SKM-1 (cell line): Measurements from ENCODE around the gene ATP10B.

Source experiments
- DNase-seq: peaks from one replicate; lab custom pipeline; 2025; ENCODE audit not compliant: unreplicated experiment; lab: John Stamatoyannopoulos, UW

The ATP10B gene

DNA sequence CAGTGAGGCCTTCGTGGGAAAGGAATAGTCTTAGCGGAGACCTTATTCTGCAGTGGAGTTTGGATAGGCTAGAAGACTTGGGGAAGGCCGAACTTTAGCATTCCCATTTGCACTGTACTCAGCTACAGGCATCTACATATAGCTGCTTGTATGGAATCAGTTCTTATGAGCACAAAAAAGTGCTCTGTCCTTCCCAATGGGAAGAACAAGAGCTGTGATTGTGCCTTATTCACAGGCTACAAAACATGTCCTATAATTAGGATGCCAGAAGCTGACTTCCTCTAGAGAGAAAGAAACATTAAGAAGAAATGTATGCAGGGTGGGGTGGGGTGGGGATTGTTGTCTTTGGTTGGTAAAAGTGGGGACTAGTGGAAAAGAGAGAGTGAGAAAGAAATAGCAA lies 154.7 kb downstream of the ATP10B start:
- no peak for DNase-seq

DNA sequence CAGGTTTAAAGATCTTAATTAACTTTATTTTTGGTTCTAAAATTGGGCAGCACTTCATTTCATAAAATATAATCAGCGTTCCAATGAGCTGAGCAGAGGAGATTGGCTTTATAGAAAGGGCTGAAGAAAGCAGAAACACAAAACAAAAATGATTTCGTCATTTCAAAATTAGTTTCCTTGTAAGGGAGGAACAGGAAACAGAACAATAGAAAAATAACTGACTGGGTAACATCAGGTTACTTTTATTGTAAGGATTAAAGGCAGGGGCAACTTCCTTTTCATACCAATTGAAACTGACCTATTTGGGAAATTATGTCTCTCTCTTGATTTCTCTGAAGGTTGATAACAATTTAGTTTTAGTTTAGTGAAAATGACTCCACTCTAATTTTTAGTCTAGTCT lies 157.1 kb downstream of the ATP10B start:
- no peak for DNase-seq

DNA sequence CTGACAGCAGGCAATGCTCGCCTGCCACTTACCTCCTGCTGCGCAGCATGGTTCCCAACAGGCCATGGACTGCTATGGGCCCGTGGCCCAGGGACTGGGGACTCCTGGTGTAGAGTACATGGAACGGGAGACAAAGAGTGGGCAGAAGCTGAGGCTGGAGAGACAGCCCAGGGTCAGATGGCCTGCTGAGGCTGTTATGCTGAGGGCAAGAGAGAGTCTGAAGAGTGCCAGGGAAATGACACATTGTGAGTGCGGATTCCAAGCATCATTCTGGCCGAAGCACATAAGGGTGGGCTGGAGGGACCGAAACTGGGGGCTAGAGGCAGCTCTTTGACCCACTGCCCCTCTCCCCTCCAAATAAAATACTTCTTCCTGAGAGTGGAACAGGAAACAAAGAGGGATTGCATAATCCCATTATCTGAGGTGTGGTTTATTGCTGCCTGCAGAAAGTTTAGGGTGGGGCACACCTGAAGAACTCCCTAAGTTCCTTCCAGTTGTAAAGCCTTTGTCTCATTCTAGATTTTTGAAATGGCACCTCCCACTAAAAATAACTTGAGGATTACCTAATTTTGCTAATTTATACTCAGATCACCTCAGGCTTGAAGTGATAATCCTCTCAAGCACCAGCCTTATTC lies 158.1 kb downstream of the ATP10B start:
- no peak for DNase-seq

DNA sequence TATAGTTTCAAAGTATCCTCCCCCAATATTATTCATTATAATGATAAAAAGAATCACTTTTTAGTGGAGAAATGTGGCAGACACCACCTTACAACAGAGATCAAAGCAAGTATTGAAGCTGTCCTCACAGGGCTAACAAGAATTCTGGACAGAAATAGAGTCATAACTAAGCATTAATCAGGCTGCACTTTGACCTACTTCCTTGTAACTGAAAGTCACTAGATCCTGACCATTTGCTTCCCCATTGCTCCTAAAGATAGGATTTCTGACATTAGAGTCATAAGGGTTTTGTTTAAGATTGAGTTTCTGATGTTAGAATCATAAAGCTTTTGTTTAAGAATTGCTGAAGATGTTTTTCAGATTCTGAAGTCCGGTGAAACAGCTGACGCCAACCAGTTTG lies 159.7 kb downstream of the ATP10B start:
- DNase-seq = no peak

DNA sequence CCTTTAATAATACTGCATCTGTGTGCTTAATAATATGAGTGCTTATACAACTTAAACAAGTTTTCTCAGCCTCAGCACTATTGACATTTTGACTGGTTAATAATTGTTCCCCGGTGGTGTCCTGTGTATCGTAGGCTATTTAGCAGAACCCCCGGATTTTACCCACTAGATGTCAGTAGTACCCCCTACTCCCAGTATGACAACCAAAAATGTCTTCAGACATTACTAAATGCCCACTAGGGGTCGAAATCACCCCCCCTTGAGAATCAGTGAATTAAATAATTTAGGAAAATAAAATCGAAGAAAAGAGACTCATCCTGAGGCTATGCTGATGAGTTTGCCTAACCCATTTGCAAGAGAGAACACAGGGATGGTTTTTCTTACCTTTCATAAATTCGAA lies 166.3 kb downstream of the ATP10B start:
- peak; percentile 22 for DNase-seq

DNA sequence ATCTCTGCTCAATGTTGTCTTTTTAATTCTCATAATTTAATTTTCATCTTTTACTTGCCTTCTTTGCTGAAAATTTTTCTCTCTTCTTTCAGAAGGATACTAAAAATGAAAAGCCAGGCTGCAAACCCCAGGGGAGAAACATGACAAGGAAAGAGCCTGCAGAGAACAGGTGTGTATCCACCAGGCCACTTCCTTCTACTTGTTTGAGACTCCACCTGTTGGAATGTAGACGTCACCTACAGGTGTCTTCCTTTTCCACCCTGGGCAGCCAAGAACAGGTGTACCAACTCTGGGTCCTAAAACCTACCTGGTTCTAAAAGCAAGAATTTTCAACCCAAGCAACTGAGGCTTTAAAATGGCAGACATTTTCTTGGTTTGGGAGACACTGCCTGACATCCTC lies 166.8 kb downstream of the ATP10B start:
- DNase-seq = no peak

DNA sequence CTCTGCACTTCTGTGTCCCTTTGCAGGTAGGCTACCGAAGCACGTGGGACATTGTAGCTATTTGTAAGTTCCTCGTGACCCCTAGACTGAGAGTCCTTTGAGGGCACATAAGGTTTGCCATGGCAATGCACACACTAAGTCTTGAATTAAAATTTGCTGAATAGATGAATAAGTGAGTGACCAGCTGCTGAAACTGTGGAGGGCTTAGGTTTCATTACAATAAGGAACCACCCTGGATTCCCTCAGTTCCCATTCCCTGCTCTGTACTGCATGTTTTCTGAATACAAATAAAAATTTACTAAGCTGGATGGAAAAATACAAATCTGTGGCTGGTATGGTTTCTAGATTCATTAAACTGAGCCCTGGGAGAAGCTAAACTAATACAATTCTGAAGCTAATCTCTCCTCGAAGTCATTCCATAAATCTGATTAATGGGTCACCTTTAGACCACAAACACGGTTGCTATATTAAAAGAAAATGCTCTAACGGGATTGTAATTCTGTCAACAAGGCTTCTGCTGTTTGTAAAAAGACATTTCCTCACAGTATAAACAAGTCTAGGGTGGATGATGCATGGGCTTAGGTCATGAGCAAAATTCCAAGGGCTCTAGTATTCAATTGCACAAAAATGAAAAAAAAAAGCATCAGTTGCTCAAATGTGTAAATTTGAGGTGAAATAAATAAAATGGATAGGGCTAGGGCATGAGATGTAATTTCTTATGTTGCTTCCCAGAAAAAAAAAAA lies 172.3 kb downstream of the ATP10B start:
- no peak for DNase-seq

DNA sequence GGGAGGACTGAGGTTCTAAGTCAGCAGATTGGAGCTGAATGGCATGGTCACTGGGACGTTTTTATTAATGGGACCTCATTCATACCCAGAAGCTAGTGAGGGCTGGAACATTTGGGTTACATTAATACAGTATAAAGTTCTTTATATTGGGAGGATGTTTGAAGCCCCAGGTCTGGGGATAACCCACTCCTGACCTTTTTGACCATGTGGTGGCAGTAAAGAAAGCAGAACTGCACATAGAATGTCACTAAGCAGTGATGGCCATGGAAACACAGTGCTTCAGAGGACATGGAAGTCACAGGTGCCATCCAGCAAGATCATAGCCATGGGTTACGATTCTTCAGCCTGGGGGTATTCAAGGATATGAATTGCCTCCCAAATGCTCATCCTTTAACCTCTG lies 176.0 kb downstream of the ATP10B start:
- DNase-seq = no peak

DNA sequence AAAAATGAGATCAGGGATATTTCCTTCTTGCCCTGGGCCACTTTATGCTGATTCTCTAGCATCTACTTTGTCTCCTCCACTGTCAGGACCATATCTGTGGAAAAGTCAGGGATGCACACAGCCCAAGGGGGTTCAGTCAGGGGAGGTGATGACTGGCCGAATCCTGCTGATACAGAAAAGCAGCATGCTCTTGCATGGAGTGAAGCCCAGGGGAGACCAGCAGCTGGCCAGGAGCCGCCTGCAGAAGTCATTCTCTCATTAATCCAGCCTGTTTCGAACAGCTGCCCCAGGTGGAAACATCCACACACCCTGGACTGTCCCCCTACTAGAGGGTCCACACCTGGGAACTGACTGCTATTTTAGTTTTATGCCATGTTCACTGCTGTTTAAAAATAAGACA lies 177.1 kb downstream of the ATP10B start:
- no peak for DNase-seq

DNA sequence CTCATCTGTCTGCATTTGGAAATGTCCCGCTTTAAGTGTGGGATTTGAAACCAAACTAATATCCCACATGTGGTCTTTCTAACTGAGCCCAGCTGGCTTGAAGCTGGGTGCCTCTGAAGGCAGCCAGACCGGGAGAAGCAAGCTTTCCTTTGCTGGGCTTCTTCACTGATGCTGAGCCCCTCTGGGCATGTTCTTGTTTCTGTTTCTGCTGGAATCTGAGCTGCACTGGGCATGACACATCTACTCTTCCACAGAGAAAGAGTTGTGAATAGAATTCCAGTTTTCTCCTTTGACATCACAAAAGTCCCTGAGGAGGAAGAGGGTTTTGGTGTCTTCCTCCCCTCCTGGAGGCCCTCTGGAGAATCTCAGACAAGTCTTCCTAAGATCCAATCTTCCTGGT lies 179.5 kb downstream of the ATP10B start:
- DNase-seq = no peak

DNA sequence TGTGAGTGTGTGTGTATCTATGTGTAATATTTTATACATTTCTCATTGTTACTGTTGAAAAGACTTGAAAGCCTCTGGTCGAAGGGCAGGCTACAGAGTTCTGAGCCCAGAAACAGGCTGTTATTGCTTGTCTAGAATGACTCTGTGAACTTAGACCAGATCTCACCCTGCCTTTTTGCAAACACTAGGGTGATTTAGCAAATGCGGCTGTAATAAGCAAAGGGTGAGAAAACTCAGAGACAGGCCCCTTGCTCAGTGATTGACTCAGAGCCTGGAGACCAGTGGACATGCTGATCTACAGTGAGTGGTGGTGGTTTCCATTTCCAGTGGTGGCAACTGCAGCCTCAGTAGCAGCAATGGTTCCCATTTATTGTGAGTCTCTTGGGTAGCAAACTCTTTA lies 183.7 kb downstream of the ATP10B start:
- no peak for DNase-seq

DNA sequence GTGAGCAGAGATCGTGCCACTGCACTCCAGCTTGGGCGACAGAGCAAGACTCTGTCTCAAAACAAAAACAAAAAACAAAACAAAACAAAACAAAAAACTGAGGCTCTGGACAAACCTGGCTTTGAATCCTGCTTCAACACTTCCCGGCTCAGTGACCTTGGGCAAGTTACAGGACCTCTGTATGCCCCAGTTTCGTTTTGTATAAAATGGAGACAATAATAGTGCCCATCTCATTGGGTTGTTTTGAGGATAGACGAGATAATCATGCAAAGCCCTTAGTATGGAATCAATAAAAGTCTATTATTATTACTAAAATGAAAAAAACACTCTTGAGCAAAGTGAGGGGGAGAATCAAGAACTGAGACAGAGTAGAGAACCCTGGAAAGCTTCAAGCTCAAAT lies 184.9 kb downstream of the ATP10B start:
- no peak for DNase-seq

DNA sequence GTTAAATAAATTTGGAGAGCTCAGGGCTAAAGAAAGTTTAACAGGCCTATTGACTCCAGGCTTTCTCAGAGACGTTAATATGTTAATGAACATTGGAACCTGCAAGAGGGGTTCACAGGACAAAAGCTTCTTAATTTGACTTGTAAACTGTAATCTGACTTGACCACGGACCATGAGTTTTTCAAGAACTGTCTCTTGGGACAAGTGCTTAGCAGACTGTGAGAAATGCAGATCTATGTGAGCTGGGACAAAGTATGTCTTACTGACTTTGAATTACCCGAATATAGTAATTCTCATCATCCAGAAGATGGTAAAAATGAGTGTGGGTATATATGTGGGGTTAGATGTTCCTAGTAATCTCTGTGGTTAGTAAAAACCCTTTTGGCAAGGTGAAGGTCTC lies 186.6 kb downstream of the ATP10B start:
- no peak for DNase-seq

DNA sequence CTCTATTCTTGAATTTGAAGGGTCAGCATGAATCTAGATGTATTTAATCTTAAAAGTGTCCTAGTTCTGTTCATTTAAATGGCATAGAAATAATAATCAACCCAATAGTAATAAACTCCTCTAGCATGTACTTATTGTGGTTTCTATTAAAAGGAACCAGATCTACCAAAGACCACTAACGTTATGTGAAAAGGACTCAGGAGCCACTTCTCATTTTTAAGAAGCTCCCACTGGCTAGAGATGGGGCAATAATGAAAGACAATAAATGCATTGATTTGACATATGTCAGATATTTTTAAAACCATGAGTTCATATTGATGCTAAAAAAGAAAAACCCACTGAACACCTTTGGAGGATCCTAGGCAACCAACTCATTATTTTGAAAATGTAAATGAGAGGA lies 191.9 kb downstream of the ATP10B start:
- DNase-seq = no peak

DNA sequence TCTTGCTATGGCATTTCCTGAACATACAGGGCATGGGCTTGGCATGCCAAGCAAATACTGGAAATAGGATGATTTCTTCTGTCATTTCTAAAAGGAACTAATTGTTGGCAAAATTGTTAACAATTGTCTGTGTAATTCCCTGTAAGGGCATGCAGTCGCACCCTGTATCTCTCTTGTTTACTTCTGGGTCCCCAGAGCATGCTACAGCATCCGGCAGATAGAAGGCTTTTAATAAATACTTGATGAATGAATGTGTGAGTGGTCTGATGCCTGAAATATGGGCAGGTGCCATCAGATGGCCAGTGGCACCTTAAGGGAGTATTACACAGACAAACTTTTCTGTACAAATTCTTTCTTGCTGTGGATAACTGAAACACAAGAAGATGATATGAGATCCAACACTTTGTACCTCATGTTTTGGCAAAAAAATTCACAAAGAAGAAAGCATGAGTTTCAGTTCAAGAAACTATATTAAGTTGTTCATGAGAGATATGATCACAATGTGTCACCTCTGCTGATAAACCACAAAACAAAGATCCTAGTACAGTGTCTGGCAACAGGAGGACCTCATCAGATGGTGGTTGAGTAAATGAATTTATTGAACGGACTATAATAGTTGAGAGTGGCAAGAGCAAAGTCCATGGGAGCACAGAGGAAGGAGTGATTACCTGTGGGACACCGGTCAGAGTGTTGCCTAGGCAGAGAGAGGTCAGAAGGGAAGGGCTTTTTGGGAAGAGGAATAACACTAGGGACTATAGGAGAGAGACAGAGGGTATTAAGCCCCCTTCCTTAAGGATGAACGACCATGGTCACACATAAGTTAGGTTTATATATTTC lies 194.2 kb downstream of the ATP10B start:
- DNase-seq = no peak

DNA sequence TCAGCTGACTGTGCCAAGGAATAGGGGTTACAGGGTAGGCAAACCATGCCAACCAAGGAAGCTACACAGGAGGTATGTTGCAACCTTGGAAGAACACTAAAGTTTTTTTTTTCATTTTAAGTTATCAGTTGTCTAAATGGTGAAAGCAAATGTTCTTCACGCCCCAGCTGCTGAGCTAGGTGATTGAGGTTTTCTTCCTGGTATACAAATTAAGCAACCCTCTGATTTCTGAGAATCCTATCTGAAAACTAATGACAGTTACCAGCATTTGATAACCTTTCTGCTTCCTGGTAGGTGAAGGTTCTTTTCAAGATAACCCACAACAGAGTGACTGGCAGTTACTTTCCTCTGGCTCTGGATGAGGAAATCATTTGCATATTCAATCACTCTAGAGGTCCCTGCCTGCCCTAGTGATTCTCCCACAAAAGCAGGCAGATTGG lies 194.9 kb downstream of the ATP10B start:
- no peak for DNase-seq

DNA sequence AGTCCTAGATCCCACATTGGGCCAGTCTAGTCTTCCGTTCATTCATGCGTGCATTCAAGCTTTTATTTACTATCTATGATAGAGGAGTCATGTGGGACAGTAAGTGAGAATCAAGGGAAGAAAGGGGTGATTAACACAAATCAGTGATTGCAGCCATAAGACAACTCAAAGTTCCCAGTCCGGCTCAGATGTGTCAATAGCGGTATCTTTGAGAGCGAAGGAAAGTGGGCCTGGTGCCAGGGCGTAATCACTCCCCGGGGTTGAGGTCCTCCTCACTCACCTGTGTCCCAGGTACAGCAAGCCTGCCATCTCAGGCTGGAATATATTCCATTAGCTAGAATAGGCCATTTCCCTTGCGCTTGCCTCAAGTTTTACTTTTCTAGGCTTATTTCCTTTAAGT lies 196.3 kb downstream of the ATP10B start:
- no peak for DNase-seq

DNA sequence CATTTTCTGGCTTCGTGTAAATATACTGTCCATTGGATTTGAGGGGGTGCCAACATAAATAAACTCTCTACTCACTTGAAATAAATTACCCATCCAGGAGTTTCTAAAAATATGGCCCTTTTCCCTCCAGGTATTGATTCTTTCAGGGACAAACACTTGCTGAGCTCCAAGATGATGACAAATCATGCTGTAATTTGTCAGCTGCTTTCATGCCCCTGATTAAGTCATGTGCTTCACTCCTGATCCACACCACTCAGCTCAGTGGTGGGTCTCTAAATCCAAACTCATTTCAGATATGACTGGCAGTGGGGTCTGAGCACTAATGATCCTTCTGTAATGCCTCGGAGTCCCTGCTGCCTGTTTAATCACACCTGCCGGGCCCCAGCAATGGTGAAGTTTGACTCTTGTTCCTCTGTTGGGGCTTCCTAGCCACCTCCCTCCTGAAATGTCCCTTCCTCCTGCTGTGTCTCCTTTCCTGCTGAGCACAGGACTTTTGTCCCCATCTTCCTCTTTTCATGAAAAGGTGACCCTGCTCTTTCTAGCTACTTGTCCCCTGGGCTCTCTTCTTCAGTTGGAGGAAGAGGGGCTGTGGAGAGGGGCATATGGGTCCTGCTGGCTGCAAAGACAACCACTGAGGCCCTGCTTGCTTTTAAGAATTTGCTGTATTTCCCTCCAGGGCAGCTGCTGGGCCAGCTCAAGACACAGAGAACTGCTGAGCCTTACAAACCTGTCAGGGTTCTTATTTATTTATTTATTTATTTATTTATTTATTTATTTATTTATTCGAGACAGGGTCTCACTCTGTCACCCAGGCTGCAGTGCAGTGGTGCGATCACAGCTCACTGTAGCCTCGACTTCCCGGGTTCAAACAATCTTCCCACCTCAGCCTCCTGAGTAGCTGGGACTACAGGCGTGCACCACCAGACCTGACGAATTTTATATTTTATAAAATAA lies 200.0 kb downstream of the ATP10B start:
- DNase-seq = no peak

DNA sequence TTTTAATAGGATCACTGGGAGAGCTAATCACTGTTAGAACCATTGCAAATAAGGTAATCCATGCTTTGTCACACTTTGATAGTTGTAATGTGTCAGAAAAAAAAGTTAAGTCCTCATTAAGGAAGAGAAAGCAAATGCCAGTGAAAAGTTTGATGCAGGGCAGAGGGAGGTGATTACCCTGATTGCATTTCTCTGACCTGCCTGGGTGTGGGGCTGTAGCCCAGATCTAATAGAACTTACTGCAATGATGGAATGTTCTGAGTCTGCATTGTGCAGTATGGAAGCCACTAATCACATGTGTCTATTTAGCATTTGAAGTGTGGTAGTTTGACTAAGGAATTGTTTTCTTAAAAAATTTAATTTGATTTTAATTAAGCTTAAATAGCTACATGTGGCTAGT lies 202.7 kb downstream of the ATP10B start:
- peak; percentile 41 for DNase-seq

DNA sequence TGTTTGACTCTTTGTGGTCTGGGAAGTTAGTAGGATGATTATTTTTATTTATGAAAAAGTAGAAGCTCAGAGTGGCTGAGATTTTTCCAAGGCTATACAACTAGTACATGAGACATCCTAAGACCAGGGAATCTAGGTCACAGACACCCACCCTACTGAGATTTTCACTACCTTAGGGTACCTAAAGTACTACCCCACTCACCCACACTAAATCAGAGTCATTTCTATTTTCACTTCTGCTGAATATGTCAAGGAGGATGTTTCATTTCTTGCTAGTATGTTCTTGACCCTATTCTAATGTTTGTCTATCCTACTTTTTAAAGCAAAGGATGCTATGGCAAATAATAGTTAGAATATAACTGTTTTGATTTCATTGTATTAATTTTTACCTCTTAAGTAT lies 206.0 kb downstream of the ATP10B start:
- DNase-seq = no peak
